ENCODE measurements around the gene NUMBL.

The NUMBL gene

GRCh38 chr19:40689339-40690049, 957 bp downstream of the NUMBL start:
- peak; percentile 64 for DNase-seq (ENCODE audit: low spot score)

DNA sequence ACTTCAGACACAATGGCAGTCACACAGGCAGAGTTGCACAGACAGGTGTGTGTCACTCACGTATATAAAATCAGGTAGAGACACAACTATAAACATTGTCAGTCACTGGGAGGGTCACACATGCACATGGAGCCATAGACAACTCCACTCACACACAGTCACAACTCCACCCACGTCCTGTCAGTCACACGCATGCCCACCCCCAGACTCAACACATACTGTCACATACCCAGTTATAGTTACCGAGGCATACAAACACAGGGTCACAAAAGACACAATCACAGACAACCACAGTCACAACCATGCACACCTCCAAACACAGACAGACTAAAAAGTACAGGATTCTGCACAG, 1.5 kb downstream of the NUMBL start:
- no peak for DNase-seq (ENCODE audit: low spot score)

DNA sequence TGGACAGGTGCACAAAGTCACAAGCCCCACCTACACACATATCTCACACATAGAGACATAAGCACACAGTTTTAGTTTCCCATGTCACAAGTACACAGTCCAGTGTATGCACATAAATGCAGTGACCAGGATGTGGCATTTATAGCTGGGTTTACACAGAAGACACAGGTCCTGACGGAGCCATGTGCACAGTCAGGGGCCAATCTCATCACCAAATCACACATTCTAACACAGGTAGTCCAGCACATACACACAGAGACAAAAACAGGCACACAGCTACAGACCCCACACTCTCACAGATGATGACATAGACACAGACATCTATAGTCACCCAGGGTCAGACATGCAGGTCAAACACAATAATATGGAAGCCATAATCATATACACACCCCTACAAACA, 2.1 kb downstream of the NUMBL start:
- no peak for DNase-seq (ENCODE audit: low spot score)

DNA sequence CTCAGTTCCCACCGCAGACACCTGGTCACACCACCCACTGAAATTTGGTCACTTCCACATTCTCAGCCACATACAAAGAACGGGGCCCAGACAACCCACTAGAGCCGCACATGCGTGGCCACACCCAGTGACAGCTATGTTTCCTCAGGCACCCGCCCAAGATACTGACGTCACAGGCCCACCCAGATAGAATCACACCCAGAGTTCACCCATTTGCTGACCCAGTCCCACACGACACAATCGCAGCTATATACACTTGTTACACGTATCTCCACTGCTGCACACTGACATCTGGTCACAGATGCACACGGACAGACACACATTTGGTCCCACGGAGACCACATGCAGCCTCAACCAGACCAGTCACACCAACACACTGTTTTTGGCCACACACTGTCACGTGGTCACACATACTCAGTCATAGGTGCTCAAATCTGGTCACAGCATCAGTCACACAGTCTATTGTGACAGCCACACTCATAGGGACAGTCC, 2.9 kb downstream of the NUMBL start:
- DNase-seq (ENCODE audit: low spot score): no peak

DNA sequence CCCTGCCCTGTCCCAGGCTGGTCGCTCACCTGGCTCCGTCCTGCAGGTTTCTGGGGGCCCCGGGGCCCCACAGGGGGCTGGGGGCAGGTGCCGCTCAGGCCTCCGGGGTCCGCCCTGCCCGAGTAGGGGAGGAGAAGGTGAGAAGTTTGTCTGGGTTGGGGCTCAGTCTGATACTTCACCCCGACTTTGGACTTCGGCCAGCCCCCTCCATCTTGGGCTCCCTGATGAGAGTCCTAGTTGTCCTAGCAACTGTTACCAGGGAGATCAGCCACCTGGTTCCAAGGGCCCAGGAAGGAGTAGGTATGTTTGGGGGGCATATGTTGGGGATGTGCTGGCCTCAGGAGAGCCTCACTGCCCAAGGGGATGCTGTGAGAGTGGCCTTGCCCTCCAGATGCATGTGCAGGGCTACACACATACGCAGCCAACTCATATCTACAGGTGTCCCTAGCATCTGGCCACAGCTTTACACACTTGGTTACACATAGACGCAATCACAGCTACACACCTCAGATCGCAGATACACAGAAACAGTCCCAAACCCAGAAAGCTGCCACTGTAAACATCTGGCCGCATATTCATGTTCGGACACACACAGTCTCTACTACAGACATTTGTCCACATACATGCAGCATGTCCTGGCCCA, 3.4 kb downstream of the NUMBL start:
- DNase-seq (ENCODE audit: low spot score): no peak

DNA sequence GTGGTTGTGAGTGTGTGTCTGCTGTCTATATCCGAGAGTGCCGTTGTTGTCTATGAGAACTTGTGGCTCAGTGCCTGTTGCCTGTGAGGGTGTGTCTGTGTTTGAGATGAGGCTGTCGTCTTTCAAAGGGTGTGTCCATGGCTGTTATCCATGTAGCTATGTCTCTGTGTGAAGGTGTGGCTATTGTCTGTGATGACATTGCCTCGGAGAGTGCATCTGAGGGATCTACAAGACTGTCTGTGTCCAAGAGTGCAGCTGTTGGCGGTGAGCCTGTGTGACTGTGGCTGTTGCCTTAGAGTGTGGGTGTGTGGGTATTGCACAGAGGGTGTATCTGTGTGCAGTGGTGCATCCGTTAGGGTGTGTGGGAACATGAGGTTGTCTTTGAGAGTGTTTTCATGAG, 4.9 kb downstream of the NUMBL start:
- DNase-seq (ENCODE audit: low spot score): no peak

DNA sequence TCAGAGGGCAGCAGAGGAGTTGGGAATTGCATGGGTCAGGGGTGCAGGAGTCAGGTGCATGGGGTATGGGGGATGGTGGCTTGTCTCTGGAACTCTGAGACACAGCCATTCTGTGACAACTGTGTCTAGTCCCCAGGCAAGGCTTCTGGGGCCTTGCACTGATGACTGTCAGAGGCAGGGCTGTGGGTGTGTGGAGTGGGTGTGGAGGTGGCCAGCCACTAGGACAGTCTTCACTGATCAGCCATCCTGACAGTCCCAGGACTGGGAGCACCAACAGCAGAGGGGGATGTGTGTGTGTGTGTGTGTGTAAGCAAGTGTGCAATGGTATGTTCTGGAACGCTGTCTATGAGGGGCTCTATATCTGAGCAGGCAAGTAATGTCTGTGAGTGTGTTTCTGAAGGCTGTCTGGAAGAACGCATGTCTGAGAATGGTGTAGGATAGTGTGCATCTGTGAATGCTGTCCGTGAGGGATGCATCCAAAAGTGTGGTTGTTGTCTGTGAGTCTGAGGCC, 5.4 kb downstream of the NUMBL start:
- DNase-seq (ENCODE audit: low spot score): no peak

DNA sequence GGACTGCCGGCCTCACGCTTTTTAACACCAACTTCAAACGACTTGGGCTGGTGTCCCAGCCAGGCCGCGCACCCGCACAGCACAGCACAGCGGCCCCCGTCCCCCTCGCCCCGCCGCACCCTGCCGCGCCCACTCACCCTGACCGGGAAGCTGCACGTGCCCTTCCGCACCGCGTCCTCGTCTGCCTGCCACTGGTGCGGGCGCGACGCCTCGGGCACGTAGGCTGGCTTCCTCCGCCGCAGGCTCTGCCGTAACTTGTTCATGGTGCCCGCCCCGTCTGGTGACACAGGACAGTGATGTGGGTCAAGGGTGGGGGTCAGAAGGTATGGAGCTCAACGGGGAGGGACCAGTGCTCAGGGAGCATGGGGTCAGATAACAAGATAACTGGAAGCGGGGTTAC, 6.2 kb downstream of the NUMBL start:
- DNase-seq (ENCODE audit: low spot score): no peak

DNA sequence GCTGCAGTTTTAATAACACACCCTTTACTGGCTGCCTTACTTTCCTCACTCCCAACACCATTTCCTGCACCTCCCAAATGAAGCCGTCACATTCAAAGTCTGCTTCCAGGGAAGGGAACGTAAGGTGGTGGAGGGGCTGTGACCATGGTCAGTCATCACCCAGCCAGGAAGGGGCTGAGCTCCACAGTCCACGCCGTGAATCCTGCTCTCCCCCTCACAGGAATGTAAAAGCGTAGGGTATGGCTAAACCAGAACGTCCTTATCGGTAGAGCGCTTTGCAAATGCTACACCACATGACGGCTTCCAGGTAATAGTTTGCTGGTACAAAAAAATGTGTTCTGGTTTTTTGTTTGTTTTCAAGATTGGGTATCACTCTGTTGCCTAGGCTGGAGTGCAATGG, 7.0 kb downstream of the NUMBL start:
- DNase-seq (ENCODE audit: low spot score): no peak

DNA sequence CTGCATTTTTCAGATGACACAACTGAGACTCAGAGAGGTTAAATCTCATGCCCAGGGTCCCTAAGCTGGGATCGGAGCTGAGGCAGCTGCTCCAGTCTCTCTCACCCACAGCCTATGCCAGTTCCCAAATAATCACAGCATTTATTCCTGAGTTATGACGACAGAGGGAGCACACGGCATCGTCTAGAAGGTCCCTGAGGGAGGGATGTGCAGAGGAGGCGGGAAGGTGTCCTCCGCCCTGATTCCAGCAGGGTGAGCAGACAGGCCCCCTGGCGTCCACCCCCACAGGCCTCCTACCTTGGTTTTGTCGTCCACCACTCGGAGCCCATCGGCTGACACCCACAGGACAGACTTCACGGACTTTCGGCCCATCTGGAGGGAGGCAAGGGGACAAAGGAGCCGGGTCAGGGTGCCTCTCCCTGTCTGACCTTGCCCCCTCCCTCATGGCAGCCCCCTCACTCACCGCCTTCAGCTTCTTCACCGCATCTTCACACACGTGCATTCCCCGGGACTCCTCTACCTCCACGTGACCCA, 8.0 kb downstream of the NUMBL start:
- DNase-seq (ENCODE audit: low spot score): no peak

- no peak for DNase-seq (ENCODE audit: low spot score)
Measured at GRCh38 chr19:40681039-40681438, 9.4 kb downstream of the NUMBL start.

- no peak for DNase-seq (ENCODE audit: low spot score)
Measured at GRCh38 chr19:40677156-40677555, 13.3 kb downstream of the NUMBL start.

DNA sequence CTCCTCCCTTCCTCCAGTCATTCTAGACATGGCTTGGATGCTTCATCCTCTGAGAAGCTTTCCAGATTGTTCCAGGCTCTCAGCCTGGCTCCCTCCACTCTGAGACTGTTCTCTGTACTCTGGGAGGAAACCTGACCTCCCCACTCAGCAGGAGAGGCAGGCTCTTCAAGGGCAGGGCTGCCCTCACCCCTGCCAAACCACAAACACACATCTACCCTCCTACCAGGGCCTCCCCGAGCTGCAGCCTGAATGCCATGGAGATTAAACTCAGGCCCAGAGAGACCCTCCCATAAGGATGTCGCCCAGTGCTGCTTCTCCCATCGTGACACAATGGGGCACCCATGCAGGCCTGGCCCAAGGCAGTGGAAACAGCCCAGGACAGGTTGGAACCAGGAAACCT, 16.2 kb downstream of the NUMBL start:
- no peak for DNase-seq (ENCODE audit: low spot score)

GRCh38 chr19:40673397-40673796, 17.1 kb downstream of the NUMBL start:
- no peak for DNase-seq (ENCODE audit: low spot score)

DNA sequence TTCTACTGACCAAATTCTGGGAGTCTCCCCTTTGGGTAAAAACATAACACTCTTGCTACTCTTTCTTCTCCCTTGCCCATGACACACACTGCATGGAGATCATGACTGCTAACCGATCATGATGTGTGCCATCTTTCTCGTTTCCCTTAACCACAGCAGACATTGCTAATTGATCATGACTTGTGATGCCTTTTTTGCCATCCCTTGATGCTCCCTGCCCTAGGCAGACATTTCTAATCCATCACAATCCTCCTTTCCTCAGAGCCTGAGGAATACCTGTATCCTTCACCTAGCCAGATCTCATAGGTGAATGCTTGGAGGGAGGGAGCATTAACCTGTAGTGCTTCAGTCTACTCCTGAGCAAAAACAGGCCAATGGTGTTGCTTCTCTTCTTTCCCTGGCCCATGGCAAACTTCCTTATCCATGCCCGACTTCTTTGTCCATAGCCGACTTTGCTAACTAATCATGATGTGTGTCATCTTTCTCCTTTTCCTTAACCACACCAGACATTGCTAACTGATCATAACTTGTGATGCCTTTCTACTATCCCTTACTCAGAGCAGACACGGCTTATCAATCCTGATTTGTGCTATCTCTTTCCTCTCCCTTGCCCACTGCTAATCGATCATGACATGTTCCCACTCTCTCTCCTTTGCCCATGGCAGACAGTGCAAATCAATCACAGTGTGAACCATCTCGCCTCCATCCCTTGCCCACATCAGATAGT, 17.7 kb downstream of the NUMBL start:
- DNase-seq (ENCODE audit: low spot score): no peak

- no peak for DNase-seq (ENCODE audit: low spot score)
Measured at GRCh38 chr19:40672038-40672437, 18.4 kb downstream of the NUMBL start.

DNA sequence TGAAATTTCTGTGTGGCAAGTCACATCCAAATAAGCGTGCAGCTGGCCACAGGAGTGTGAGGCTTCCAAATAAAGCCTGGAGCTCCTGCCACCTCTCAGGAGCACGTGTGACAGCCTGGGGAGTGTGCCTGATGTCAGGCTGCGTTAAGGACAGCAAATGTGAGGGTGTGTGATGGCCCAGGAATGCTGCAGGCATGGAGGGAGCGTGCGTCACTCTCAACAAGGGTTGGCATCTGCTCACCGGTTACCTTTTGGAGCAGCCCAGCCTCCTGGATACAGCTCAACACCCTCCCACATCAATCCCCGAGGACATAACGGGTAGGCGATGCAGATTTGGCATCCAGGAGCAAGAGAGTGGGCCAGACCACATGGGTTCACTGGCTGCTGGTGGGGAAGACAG, 19.0 kb downstream of the NUMBL start:
- DNase-seq (ENCODE audit: low spot score): no peak

DNA sequence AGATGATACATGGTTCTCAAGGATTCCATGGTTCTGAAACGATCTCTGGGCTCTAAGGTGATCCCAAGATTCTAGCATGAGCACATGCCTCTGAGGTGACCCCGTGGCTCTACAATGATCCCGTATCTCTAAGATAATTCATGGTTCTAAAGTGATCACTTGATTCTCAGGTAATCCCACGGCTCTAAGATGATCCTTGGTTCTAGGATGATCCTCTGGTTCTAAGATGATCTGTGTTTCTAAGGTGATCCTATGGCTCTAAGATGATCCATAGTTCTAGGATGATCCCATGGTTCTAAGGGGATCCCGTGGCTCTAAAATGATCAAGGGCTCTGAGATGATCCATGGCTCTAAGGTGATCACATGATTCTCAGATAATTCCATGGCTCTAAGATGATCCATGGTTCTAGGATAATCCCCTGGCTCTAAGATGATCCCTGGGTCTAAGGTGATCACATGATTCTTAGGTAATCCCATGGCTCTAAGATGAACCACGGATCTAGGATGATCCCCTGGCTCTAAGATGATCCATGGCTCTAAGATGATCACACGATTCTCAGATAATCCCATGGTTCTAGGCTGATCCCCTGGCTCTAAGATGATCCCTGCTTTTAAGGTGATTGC, 21.3 kb downstream of the NUMBL start:
- no peak for DNase-seq (ENCODE audit: low spot score)

DNA sequence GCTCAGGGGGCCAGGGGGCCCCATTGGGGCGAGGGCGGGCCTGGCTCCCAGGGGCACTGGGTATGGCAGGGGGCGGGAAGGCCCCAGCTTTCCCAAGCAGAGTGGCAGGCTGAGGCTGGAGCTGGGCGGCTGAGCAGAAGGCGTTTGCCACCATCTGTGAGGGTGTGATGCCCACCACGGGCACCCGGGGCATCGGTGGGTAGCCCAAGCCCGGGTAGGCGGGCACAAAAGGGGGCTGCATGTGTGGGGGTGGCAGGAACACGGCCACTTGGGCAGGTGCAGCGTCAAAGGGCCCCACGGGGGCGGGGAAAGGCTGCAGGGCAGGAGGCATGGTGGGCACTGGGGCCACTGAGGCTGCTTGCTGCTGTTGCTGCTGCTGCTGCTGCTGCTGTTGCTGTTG, 22.8 kb downstream of the NUMBL start:
- DNase-seq (ENCODE audit: low spot score): no peak

DNA sequence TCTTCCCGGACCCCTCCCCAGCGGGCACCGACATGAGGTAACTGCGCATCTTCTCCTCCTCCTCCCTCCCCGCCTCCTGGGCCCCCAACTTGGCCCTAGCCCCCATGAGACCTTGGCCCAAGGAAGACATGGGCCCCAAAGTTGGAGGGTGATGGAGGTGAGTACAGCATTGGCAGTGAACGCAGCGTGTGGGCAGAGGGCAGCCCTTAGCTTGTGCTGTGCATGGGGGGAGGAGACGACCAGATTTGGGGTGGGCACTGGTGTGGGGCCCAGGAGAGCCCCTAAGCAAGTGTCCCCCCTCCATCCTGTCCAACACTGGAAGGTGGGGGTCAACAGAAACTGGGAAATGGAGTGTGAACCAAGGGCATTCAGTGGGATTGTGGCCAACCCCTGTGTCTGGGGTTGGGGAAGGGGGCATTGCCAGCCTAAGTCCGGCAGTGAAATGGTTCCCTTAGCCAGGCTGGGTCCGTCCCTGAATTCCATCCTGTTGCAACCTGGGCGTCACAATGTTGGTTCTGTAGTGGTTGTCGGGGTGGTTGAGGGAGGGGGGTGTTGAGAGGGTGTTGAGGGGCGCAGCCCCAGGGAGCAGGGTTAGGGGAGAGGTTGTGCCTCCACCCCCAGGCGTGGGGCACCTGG, 23.5 kb downstream of the NUMBL start:
- DNase-seq (ENCODE audit: low spot score): no peak

DNA sequence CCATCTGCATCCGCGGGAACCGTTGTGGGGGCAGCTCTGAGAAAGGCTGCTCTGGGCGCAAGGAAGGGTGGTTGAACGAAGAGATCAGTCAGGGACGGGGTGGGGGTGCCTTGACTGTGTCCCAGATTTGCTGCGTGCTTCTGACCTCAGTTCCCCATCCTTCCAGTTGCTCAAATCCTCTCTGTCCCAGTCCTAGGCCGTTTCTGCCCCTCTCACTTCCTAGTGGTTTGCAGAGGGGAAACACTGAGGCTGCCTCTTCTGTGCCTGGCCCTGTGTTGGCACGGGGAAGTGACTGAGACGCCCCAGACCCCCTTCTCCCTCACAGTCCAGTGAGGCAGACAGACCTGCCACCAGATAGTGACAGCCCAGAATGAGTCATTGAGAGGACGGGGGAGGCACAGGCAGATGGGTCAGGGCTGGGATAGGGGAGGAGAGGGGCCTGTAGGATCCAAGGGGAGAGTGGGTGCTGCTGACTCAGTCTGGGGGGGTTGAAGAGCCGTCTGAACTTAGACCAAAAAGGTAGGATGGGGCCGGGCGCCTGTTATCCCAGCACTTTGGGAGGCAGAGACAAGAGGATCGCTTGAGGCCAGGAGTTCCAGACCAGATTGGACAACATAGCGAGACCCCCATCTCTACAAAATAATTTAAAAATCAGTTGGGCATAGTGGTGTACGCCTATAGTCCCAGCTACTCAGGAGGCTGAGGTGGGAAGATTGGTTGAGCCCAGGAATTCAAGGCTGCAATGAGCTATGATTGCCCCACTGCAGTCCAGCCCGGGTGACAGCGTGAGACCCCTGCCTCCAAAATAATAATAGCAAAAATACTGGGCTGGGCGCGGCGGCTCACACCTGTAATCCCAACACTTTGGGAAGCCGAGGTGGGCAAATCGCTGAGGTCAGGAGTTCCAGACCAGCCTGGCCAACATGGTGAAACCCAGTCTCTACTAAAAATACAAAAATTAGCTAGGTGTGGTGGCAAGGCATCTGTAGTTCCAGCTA, 26.5 kb downstream of the NUMBL start:
- DNase-seq (ENCODE audit: low spot score): peak; percentile 62

Data from hepatic stellate cell (primary cell).